Subcutaneous abdominal adipose tissue (tissue), 5 donors: ENCODE results near the gene UMODL1.

Experiments used
- H3K27ac ChIP-seq: one replicate; pipeline ENCODE4 v1.7.0; 2013; ENCODE audit warnings: low read depth, mild to moderate bottlenecking, inconsistent platforms, low read length, moderate library complexity
- H3K27me3 ChIP-seq, 5 donors: one replicate each; pipeline ENCODE4 v1.7.0; 2013; ENCODE audit warnings: low read length in 5 of 5, inconsistent platforms in 1 of 5; ENCODE audit not compliant: control insufficient read depth in 5 of 5, insufficient read depth in 4 of 5
- H3K36me3 ChIP-seq, 5 donors: one replicate each; pipeline ENCODE4 v1.7.0; 2013; ENCODE audit warnings: low read length in 5 of 5; ENCODE audit not compliant: control insufficient read depth in 5 of 5, insufficient read depth in 5 of 5
- H3K4me1 ChIP-seq, 5 donors: one replicate each; pipeline ENCODE4 v1.7.0; 2013; ENCODE audit warnings: low read length in 5 of 5, mild to moderate bottlenecking in 3 of 5, moderate library complexity in 1 of 5; ENCODE audit not compliant: control insufficient read depth in 5 of 5, insufficient read depth in 5 of 5
- H3K4me3 ChIP-seq, 5 donors: one replicate each; pipeline ENCODE4 v1.7.0; 2013; ENCODE audit warnings: low read length in 5 of 5, low read depth in 1 of 5
- H3K9ac ChIP-seq, 5 donors: one replicate each; pipeline ENCODE4 v1.7.0; 2013; ENCODE audit warnings: low read length in 5 of 5, mild to moderate bottlenecking in 4 of 5, moderate library complexity in 3 of 5
- H3K9me3 ChIP-seq, 5 donors: one replicate each; pipeline ENCODE4 v1.7.0; 2013; ENCODE audit warnings: low read length in 5 of 5; ENCODE audit not compliant: control insufficient read depth in 5 of 5
- donor health status: healthy.
- donor health status: healthy.
- donor health status: healthy.
- donor health status: healthy.
- donor health status: healthy.

Gene UMODL1

DNA sequence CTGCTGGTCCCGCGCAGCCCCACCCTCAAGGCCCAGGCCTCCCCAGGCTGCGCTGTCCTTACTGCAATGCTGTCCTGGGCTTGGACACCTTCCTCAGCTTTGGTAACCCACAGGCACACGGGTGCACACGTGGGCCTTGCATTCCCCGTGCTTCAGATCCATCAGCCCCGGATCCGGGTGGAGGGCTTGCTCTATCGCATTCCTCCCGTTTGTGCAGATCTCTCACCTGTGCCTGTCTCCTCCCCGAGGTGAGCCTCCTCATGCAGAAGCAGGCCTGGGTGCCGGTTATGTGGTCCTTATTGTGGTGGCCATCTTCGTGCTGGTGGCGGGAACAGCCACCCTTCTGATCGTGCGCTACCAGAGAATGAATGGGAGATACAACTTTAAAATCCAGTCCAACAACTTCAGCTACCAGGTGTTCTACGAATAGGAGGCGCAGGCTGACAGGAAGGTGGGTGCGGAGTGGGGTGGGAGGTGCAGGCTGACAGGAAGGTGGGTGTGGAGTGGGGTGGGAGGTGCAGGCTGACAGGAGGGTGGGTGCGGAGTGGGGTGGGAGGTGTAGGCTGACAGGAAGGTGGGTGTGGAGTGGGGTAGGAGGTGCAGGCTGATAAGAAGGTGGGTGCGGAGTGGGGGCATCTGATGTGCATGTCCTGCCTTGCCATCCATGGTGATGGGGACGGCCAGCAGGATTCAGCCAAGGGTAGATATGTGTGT is 66.2 kb downstream of the UMODL1 start:
- Histone ChIP-seq H3K27ac (no peak overlapping the region), H3K9me3 (no peaks in the 10 kb centered on the region), H3K4me3 (no peak overlapping the region), H3K36me3 (no peaks in the 10 kb centered on the region), H3K4me1 (peaks cover 0 to 10% (median 0%) of the 10 kb centered on the region in 5 donors), H3K27me3 (peaks cover 0 to 8% (median 3%) of the 10 kb centered on the region in 5 donors), H3K9ac (no peak overlapping the region)

GRCh38 chr21:42140196-42140934 is 69.2 kb downstream of the UMODL1 start:
- H3K36me3 ChIP-seq, result no peaks in the 10 kb centered on the region
- no peaks in the 10 kb centered on the region for H3K9me3 ChIP-seq
- no peak overlapping the region for H3K4me3 ChIP-seq
- no peak overlapping the region for H3K27ac ChIP-seq
- H3K27me3 ChIP-seq, result peaks cover 0 to 8% (median 3%) of the 10 kb centered on the region in 5 donors
- no peak overlapping the region for H3K9ac ChIP-seq
- peaks cover 0 to 10% (median 0%) of the 10 kb centered on the region in 5 donors for H3K4me1 ChIP-seq

DNA sequence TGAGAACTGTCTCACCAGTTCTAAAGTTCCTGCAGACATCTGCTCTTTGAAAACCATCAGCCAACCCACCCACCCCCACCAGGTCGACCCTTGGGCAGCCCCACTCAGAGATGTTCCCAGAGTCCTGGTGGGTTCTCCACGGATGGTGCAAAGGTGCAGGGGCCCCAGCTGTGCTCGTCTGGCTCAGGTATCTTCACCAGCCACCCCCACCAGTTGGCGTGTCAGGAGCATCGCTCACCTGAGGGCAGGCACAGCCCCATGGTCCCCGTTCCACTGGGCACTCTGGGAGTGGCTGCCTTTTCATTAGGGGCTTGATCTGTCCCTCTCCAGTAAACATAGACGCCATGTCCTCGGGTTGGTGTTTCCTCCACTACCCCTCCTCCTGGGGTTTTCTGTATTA is 70.5 kb downstream of the UMODL1 start:
- H3K27ac ChIP-seq, result no peak overlapping the region
- no peaks in the 10 kb centered on the region for H3K9me3 ChIP-seq
- H3K9ac ChIP-seq, result no peak overlapping the region
- no peak overlapping the region for H3K4me3 ChIP-seq
- H3K4me1 ChIP-seq, result peaks cover 0 to 11% (median 4%) of the 10 kb centered on the region in 5 donors
- H3K36me3 ChIP-seq, result no peaks in the 10 kb centered on the region
- H3K27me3 ChIP-seq, result peaks cover 0 to 10% (median 3%) of the 10 kb centered on the region in 5 donors

- H3K9ac ChIP-seq, result no peak overlapping the region
- H3K9me3 ChIP-seq, result no peaks in the 10 kb centered on the region
- peaks cover 0 to 11% (median 4%) of the 10 kb centered on the region in 5 donors for H3K4me1 ChIP-seq
- H3K27me3 ChIP-seq, result peaks cover 0 to 10% (median 3%) of the 10 kb centered on the region in 5 donors
- H3K36me3 ChIP-seq, result no peaks in the 10 kb centered on the region
- H3K27ac ChIP-seq, result no peak overlapping the region
- no peak overlapping the region for H3K4me3 ChIP-seq
These were observed 71.0 kb downstream of the UMODL1 start for GRCh38 chr21:42142141-42142540.

DNA sequence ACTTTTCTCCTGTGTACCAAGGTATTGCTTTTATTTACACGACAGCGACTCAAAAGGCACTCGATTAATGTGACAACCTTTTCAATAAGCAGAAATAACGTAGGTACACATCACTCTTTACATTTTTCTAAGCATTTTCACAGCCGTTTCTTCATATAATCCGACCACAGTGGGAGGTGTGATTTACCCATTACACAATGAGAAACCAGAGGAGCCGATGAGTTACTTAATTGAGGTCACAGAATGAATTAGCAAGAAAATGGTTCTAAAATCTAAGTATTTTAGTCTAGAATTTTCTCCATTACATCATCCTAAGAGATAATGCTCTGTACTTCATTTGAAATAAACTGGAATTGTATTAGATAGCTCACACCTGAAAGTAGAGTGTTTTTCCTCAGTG is 71.5 kb downstream of the UMODL1 start:
- Histone ChIP-seq H3K27ac (no peak overlapping the region), H3K9ac (no peak overlapping the region), H3K9me3 (no peaks in the 10 kb centered on the region), H3K4me1 (peaks cover 0 to 11% (median 4%) of the 10 kb centered on the region in 5 donors), H3K27me3 (peaks cover 0 to 10% (median 3%) of the 10 kb centered on the region in 5 donors), H3K4me3 (no peak overlapping the region), H3K36me3 (no peaks in the 10 kb centered on the region)

GRCh38 chr21:42143111-42143510 is 72.0 kb downstream of the UMODL1 start:
- Histone ChIP-seq H3K36me3 (no peaks in the 10 kb centered on the region), H3K27ac (no peak overlapping the region), H3K4me1 (peaks cover 0 to 11% (median 4%) of the 10 kb centered on the region in 5 donors), H3K9ac (no peak overlapping the region), H3K4me3 (no peak overlapping the region), H3K9me3 (no peaks in the 10 kb centered on the region), H3K27me3 (peaks cover 0 to 10% (median 3%) of the 10 kb centered on the region in 5 donors)

DNA sequence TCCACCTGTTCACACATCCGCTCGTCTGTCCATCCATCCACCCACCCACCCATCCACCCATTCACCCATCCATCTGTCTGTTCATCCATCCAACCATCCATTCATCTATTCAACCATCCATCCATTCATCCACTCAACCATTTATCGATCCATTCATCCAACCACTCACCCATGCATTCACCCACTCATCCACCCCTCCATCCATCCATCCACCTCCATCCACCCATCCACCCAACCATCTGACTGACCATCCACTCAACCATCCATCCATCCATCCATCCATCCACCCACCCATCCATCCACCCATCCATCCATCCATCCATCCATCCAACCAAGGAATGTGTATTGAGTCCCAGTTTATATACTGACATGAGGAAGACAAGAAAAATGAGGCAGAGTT is 73.1 kb downstream of the UMODL1 start:
- Histone ChIP-seq H3K36me3 (no peaks in the 10 kb centered on the region), H3K9me3 (no peaks in the 10 kb centered on the region), H3K27ac (no peak overlapping the region), H3K27me3 (peaks cover 0 to 10% (median 3%) of the 10 kb centered on the region in 5 donors), H3K4me3 (no peak overlapping the region), H3K4me1 (peaks cover 0 to 11% (median 4%) of the 10 kb centered on the region in 5 donors), H3K9ac (no peak overlapping the region)

- Histone ChIP-seq H3K27me3 (peaks cover 0 to 10% (median 3%) of the 10 kb centered on the region in 5 donors), H3K27ac (no peak overlapping the region), H3K4me3 (no peak overlapping the region), H3K9me3 (no peaks in the 10 kb centered on the region), H3K9ac (no peak overlapping the region), H3K4me1 (peaks cover 0 to 11% (median 4%) of the 10 kb centered on the region in 5 donors), H3K36me3 (no peaks in the 10 kb centered on the region)
These were observed 73.8 kb downstream of the UMODL1 start for GRCh38 chr21:42144679-42145568.

DNA sequence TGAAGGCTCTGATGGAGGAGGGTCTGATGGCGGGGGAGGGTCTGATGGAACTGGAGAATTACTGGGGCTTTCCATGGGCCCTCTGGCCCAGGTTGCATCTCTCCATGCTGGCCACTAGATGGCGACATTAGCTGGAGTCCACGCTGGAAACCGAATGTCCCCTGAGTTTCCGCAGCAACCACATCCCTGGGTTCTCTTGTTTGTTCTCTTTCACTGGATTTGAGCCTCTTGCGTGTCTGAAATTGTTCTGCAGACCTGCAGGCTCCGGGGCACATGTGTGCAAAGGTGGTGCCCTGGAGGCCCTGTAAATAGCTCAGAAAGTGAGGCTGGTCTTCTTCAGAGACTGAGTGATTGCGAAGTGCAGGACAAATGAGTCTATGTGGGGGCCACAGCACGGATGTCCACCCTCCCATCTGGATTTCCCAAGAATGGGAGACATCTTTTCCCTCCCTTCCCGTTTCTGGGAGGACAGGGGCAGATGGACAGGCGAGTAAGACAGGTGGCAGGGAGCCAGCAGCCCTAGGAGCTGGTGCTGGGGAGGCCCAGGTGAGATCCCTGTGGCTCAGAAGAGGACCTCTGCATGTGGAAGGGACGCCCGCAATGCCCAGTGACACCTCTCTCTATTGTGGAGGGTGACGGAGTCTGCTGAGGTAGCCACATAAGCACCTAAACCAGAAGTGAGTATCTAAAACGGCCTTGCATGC is 74.6 kb downstream of the UMODL1 start:
- Histone ChIP-seq H3K27me3 (peaks cover 0 to 6% (median 3%) of the 10 kb centered on the region in 5 donors), H3K4me3 (no peak overlapping the region), H3K9me3 (no peaks in the 10 kb centered on the region), H3K9ac (no peak overlapping the region), H3K36me3 (no peaks in the 10 kb centered on the region), H3K27ac (no peak overlapping the region), H3K4me1 (peaks cover 0 to 5% (median 3%) of the 10 kb centered on the region in 5 donors)
